NCI-H187 treated with DMSO at 0.1 percent for 48 hours (cell line): Measurements from ENCODE around the gene FAM24B.

ENCODE experiments used
- DNase-seq: peaks from one replicate; lab custom pipeline; 2025; lab: John Stamatoyannopoulos, UW

Gene FAM24B

DNA sequence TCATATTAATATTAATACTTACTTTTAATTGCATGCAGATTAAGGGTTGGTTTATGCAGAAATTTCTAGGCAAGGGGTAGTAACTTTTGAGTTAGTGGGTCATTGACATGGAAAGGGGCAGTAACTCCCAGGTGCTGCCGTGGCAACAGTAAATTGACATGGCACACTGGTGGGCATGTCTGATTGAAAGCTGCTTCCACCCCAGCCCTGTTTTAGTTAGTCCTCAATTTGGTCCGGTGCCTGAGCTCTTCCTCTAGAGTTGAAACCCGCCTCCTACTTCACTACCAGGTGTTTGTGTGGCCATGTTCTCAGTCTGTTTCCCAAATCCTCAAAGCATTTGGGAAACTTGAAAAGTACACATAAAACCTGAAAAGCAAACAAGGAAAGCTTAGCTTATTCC lies 52.1 kb downstream of the FAM24B start:
- DNase-seq, result no peak

DNA sequence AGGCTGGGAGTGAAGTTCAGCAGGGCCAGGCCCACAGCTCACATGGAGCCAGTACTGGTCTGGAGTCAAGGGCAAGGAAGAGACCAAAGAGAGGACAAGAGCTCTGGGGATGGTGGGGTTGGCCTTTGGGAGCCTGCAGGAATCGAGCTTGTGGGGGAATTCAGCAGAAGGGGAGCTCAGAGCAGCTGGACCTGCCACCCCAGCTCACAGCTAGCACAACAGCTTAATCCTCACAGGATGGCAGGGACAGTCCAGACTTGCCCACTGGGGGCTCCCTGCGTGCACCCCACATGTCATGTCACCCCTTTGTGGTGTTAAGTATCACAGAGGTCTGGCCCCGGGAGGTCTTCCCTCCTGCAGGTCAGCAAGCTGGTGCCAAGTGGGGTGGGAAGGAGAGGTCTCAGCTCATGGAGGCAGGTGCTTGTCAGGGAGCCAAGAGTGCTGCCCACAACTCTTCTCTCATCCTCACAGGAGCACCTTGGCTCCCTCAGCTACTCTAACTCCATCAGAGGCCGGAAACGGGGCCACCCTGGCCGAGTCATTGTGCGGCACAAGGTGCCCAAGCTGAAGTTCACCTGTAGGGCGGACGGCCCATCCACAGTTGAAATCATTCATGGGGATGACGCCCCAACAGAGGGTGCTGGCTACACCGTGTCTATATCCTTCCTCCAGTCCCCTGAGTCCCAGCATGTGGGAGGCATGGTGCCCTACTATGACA lies 56.2 kb downstream of the FAM24B start:
- DNase-seq, result no peak

DNA sequence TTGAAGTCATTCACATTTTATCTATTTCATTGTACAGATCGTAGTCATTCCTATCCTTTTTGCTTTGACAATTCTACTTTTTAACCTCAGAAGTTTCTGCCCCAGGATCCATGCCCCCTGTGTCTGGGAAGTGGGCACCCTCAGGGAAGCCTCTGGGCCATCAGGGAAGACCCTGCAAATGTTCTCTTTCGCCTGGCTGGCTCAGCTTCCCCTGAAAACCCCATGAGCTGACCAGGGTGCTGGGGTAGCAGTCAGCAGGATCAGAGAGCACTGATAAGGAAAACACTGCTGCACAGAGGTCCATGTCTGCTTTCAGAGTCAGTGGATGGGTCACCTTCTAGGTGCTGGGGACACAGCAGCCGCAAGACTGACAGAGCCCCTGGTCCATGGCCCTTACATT lies 57.6 kb downstream of the FAM24B start:
- no peak for DNase-seq

DNA sequence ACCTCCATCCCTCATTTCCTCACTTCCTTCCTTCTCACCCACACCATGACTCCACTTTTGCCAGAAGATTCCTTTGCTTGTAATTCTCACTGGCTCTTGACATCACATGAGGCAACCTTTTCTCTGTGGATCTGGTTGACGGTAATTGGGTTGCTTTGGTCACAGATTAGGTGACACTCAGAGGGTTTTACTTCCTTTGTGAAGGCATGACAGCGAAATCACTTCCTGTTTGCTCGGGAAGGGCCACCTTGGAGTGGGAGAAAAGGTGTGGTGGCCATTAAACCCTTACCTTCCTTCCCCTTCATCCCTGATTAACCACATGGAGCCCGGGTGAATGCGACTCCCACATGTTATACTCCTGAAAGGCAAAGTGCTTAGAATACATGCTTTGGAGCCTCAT lies 63.9 kb downstream of the FAM24B start:
- no peak for DNase-seq

DNA sequence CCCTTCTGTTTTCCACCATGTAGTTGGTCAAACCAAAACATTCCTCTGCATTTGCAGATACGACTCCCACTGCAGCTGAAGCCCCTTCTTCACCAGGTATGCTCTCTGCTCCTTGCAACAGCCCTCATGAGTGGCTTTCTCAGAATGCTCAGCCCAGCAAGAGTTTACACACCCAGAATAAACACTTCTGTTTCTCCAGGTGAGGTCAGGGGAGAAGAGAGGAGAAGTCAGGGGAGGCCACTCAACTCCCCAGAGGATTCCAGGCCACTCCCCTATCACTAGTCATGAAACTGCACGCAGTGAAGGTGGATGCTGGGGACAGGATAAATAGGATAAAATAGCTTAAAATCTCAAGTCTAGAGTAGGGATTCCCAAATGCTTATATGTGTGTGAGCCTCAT lies 64.9 kb downstream of the FAM24B start:
- no peak for DNase-seq

DNA sequence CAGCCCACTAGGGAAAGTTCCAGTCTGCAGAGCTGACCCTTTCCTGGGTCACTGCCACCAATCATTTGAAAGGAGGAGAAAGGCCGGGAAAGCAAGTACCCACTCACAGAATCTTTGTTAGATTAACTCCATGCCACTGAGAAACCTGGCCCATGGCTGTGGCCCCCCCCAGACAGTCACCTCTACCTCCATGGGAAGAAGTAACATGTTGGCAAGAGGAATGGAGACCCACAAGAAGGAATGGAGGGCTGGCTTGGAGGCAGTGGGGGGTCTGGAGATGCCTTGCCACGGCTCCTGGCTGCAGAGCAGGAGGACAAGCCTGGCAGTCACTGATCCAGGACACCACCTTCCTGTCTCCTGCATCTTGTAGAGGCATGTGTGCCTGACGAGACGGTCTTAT lies 66.6 kb downstream of the FAM24B start:
- no peak for DNase-seq

DNA sequence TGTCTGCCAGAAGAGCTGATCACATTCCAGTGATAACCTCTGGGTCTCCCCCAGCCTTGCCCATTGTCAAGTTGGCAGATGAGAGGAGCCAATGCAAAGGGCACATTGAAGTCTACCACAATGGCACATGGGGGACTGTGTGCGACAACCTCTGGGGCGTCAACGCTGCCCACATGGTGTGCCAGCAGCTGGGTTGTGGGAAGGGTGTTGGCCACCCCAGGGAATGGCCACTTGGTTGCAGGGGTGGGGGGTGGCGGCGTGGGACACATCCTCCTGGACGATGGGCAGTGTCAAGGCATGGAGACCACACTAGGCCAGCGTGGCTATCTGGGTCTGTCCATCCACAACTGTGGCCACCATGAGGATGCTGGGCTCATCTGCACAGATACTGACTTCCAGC lies 77.1 kb downstream of the FAM24B start:
- DNase-seq, result no peak
